ENCODE results near the gene EMC9. TPM values are rescaled to one million over a fixed set of nuclear protein-coding genes. Genes with fewer than 3 reads are reported as not detected.

The EMC9 gene
- total RNA-seq, 1 donor from 2014 or later: 14.0 TPM

GRCh38 chr14:24188251-24189058 is 47.1 kb upstream of the EMC9 start, which contains the start of gene IPO4:
TSS of gene IPO4 (minus strand) at chr14:24188816. CDS start at chr14:24188787, 29 bp downstream.
- H3K36me3 Mint-ChIP-seq (ENCODE audit: low read depth): peaks cover 13% of the 10 kb centered on the region
- peak within 1 kb of the TSS; percentile 91 for H3K27ac Mint-ChIP-seq (ENCODE audit: unreplicated experiment)
- DNase-seq (ENCODE audit: low spot score): no peak
- H3K27me3 Mint-ChIP-seq (ENCODE audit: low read depth): no peaks in the 10 kb centered on the region
- no peak for TF ChIP-seq CTCF (IDR thresholded peaks at IDR 0.05)
- H3K9me3 Mint-ChIP-seq (ENCODE audit: low read depth): no peaks in the 10 kb centered on the region
- H3K4me1 Mint-ChIP-seq (ENCODE audit: low read depth): peaks cover 25% of the 10 kb centered on the region
- H3K4me3 Mint-ChIP-seq (ENCODE audit: unreplicated experiment): peak within 1 kb of the TSS; percentile 84

- H3K27ac Mint-ChIP-seq (ENCODE audit: unreplicated experiment): no peak overlapping the region
- no peak for TF ChIP-seq CTCF (IDR thresholded peaks at IDR 0.05)
- no peak for DNase-seq (ENCODE audit: low spot score)
- peaks cover 11% of the 10 kb centered on the region for H3K36me3 Mint-ChIP-seq (ENCODE audit: low read depth)
- no peaks in the 10 kb centered on the region for H3K27me3 Mint-ChIP-seq (ENCODE audit: low read depth)
- H3K4me3 Mint-ChIP-seq (ENCODE audit: unreplicated experiment): peak overlapping the region; percentile 84
- H3K4me1 Mint-ChIP-seq (ENCODE audit: low read depth): peaks cover 22% of the 10 kb centered on the region
- no peaks in the 10 kb centered on the region for H3K9me3 Mint-ChIP-seq (ENCODE audit: low read depth)
Measured at GRCh38 chr14:24187539-24187915, 46.1 kb upstream of the EMC9 start.

GRCh38 chr14:24186831-24187538 is 45.6 kb upstream of the EMC9 start:
- no peak for DNase-seq (ENCODE audit: low spot score)
- Mint-ChIP-seq H3K36me3 (ENCODE audit: low read depth) (peaks cover 12% of the 10 kb centered on the region), H3K27me3 (ENCODE audit: low read depth) (no peaks in the 10 kb centered on the region), H3K4me1 (ENCODE audit: low read depth) (peaks cover 20% of the 10 kb centered on the region), H3K4me3 (ENCODE audit: unreplicated experiment) (peak overlapping the region; percentile 84), H3K9me3 (ENCODE audit: low read depth) (no peaks in the 10 kb centered on the region), H3K27ac (ENCODE audit: unreplicated experiment) (no peak overlapping the region)
- TF ChIP-seq CTCF (IDR thresholded peaks at IDR 0.05): no peak

GRCh38 chr14:24185741-24186140 is 44.4 kb upstream of the EMC9 start:
- DNase-seq (ENCODE audit: low spot score): no peak
- peaks cover 13% of the 10 kb centered on the region for H3K36me3 Mint-ChIP-seq (ENCODE audit: low read depth)

More at GRCh38 chr14:24185741-24186140, 44.4 kb upstream of the EMC9 start:
- no peak for TF ChIP-seq CTCF (IDR thresholded peaks at IDR 0.05)
- Mint-ChIP-seq H3K27ac (ENCODE audit: unreplicated experiment) (no peak overlapping the region), H3K9me3 (ENCODE audit: low read depth) (no peaks in the 10 kb centered on the region), H3K4me3 (ENCODE audit: unreplicated experiment) (no peak overlapping the region), H3K27me3 (ENCODE audit: low read depth) (no peaks in the 10 kb centered on the region), H3K4me1 (ENCODE audit: low read depth) (peaks cover 20% of the 10 kb centered on the region)

All from chondrocyte (in vitro differentiated cells).